CD4-positive, alpha-beta T cell (primary cell): ENCODE data around the gene BUB3. TPM values are rescaled to one million over a fixed set of nuclear protein-coding genes. Genes with fewer than 3 reads are reported as not detected.

ENCODE experiments used
- ATAC-seq: fragments of 200-7000 bp; cut with Tn5 transposase; one replicate; pipeline ENCODE4 v1.10.0; 2022; ENCODE audit warnings: mild to moderate bottlenecking; ENCODE audit not compliant: poor library complexity
- CTCF ChIA-PET: fragments of 350-600 bp; sonication (Branson Sonifier 250); formaldehyde crosslinking; loops from one replicate; lab custom pipeline; 2021; ENCODE audit warnings: antibody characterized with exemption, inconsistent platforms; lab: Charles Lee
- POLR2A ChIA-PET: fragments of 350-600 bp; sonication (Branson Sonifier 250); formaldehyde crosslinking; loops from one replicate; lab custom pipeline; 2021; ENCODE audit warnings: antibody characterized with exemption, inconsistent platforms; lab: Charles Lee
- DNase-seq, 14 experiments: peaks; one replicate each; pipeline ENCODE4 v3.0.0-alpha.2; 2013 to 2020; ENCODE audit warnings: mixed read lengths in 2 of 14
- H3K27ac ChIP-seq, 2 donors: one replicate each; pipeline versions ENCODE4 v1.5.1 to v1.7.0; 2013; ENCODE audit warnings: low read length in 2 of 2, low read depth in 1 of 2, mild to moderate bottlenecking in 1 of 2
- H3K27me3 ChIP-seq, 2 experiments: 1 replicate in 1 of 2; 2 replicates in 1 of 2; pipeline versions ENCODE4 v1.6.1 to v1.7.0; 2013; ENCODE audit warnings: low read length in 2 of 2, control low read depth in 1 of 2, mild to moderate bottlenecking in 1 of 2, moderate library complexity in 1 of 2; ENCODE audit not compliant: insufficient read depth in 2 of 2, control insufficient read depth in 1 of 2
- H3K36me3 ChIP-seq: one replicate; pipeline ENCODE4 v1.6.1; 2013; ENCODE audit warnings: low read length, control low read depth; ENCODE audit not compliant: insufficient read depth
- H3K4me1 ChIP-seq: one replicate; pipeline ENCODE4 v1.6.1; 2013; ENCODE audit warnings: low read length, control low read depth; ENCODE audit not compliant: insufficient read depth
- H3K4me3 ChIP-seq: one replicate; pipeline ENCODE4 v1.5.1; 2013; ENCODE audit warnings: mild to moderate bottlenecking, low read length, moderate library complexity
- H3K9me3 ChIP-seq, 2 experiments: 1 replicate in 1 of 2; 2 replicates in 1 of 2; pipeline versions ENCODE4 v1.6.1 to v1.7.0; 2013; ENCODE audit warnings: low read length in 2 of 2, mild to moderate bottlenecking in 2 of 2, control low read depth in 1 of 2, moderate library complexity in 1 of 2; ENCODE audit not compliant: control insufficient read depth in 1 of 2, insufficient read depth in 1 of 2
- H3K27ac Mint-ChIP-seq: one replicate; pipeline ENCODE4 v1.8.0; 2020; ENCODE audit warnings: mixed read lengths
- H3K27me3 Mint-ChIP-seq: one replicate; pipeline ENCODE4 v1.8.0; 2021; ENCODE audit warnings: mixed read lengths
- H3K36me3 Mint-ChIP-seq: one replicate; pipeline ENCODE4 v1.8.0; 2021; ENCODE audit warnings: low read depth, mixed read lengths
- H3K4me1 Mint-ChIP-seq: one replicate; pipeline ENCODE4 v1.8.0; 2021; ENCODE audit warnings: low read depth, mixed read lengths
- H3K4me3 Mint-ChIP-seq: one replicate; pipeline ENCODE4 v1.8.0; 2020; ENCODE audit warnings: mild to moderate bottlenecking, mixed read lengths
- H3K9me3 Mint-ChIP-seq: one replicate; pipeline ENCODE4 v1.8.0; 2020; ENCODE audit warnings: mixed read lengths
- intact Hi-C, 2 experiments: fragments of 100-400 bp; cut with DNase I in 1 of 2; cut with micrococcal nuclease in 1 of 2; formaldehyde crosslinking; loops; one replicate each; pipeline versions ENCODE4 v1.15.1 to v1.9.0; 2023 to 2025; cut with DNase I, micrococcal nuclease
- total RNA-seq, 174 experiments: library from RNA in 2 of 174; stranded (reverse) in 2 of 174; gene quantifications; one replicate each; pipeline ENCODE4 v1.2.3 and lab custom pipeline; 2021 to 2026
- TF ChIP-seq, protein P1 (sequence below): fragments of 200-600 bp; IDR thresholded peaks from one replicate; pipeline ENCODE4 v1.8.0; 2022; ENCODE audit warnings: antibody characterized with exemption, mild to moderate bottlenecking

The BUB3 gene
- total RNA-seq, 2 experiments from 2014 or later: 167 to 178 TPM

GRCh38 chr10:123180101-123181090 is 26.2 kb downstream of the BUB3 start:
- ChIA-PET POLR2A (no interaction called here), CTCF (no interaction called here)
- Histone ChIP-seq H3K27ac (no peak overlapping the region), H3K36me3 (peaks cover 21% of the 10 kb centered on the region), H3K27me3 (no peaks in the 10 kb centered on the region), H3K9me3 (peaks cover 6 to 9% of the 10 kb centered on the region in 2 experiments), H3K4me3 (no peak overlapping the region), H3K4me1 (no peaks in the 10 kb centered on the region)
- ATAC-seq: no peak
- Mint-ChIP-seq H3K36me3 (peaks cover 80% of the 10 kb centered on the region), H3K27me3 (no peaks in the 10 kb centered on the region), H3K4me1 (peaks cover 8% of the 10 kb centered on the region), H3K9me3 (peaks cover 15% of the 10 kb centered on the region), H3K4me3 (no peak overlapping the region), H3K27ac (no peak overlapping the region)
- TF ChIP-seq, protein P1, sequence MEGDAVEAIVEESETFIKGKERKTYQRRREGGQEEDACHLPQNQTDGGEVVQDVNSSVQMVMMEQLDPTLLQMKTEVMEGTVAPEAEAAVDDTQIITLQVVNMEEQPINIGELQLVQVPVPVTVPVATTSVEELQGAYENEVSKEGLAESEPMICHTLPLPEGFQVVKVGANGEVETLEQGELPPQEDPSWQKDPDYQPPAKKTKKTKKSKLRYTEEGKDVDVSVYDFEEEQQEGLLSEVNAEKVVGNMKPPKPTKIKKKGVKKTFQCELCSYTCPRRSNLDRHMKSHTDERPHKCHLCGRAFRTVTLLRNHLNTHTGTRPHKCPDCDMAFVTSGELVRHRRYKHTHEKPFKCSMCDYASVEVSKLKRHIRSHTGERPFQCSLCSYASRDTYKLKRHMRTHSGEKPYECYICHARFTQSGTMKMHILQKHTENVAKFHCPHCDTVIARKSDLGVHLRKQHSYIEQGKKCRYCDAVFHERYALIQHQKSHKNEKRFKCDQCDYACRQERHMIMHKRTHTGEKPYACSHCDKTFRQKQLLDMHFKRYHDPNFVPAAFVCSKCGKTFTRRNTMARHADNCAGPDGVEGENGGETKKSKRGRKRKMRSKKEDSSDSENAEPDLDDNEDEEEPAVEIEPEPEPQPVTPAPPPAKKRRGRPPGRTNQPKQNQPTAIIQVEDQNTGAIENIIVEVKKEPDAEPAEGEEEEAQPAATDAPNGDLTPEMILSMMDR: no peak
- no peak for DNase-seq
- intact Hi-C loops: no loop called here

- POLR2A ChIA-PET: no interaction called here
- H3K36me3 ChIP-seq: peaks cover 12% of the 10 kb centered on the region
- Mint-ChIP-seq H3K27me3 (no peaks in the 10 kb centered on the region), H3K27ac (no peak overlapping the region), H3K4me3 (no peak overlapping the region), H3K4me1 (peaks cover 8% of the 10 kb centered on the region), H3K9me3 (peaks cover 18% of the 10 kb centered on the region), H3K36me3 (peaks cover 79% of the 10 kb centered on the region)
- TF ChIP-seq, protein P1: no peak
- no peak overlapping the region for H3K4me3 ChIP-seq
- no peaks in the 10 kb centered on the region for H3K27me3 ChIP-seq
- no peaks in the 10 kb centered on the region for H3K4me1 ChIP-seq
- no peak for ATAC-seq
- CTCF ChIA-PET: no interaction called here
- no peak overlapping the region for H3K27ac ChIP-seq
- intact Hi-C loops: no loop called here
- peaks cover 6 to 9% of the 10 kb centered on the region in 2 experiments for H3K9me3 ChIP-seq
- no peak for DNase-seq
Measured at GRCh38 chr10:123183724-123184123, 29.5 kb downstream of the BUB3 start.

DNA sequence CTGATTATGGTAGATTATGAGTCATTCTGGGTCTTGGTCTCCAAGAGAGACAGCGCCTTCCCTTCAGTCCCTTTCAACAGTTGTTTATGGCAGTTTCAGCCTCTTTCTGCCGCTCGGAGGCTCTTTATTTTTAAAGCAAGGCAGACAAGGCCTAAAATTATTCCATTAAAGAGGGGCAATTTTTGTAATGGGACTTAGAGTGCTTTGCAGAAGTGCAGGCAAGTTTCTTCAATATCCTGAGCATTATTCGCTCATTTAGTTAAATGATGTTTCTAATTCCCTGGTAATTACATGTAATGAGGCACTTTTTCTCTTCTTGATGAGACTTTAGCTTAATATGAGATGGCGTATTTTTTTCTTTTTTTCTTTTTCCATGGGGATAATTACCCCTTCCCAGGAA is 33.6 kb downstream of the BUB3 start:
- Histone ChIP-seq H3K4me1 (no peaks in the 10 kb centered on the region), H3K27me3 (no peaks in the 10 kb centered on the region), H3K9me3 (peaks cover 6 to 8% of the 10 kb centered on the region in 2 experiments), H3K36me3 (peaks cover 32% of the 10 kb centered on the region), H3K4me3 (no peak overlapping the region), H3K27ac (no peak overlapping the region)
- CTCF ChIA-PET: no interaction called here
- Mint-ChIP-seq H3K4me3 (no peak overlapping the region), H3K36me3 (peaks cover 98% of the 10 kb centered on the region), H3K9me3 (peaks cover 13% of the 10 kb centered on the region), H3K27me3 (no peaks in the 10 kb centered on the region), H3K4me1 (no peaks in the 10 kb centered on the region), H3K27ac (no peak overlapping the region)
- DNase-seq (no peak), ATAC-seq (no peak)
- intact Hi-C loops: no loop called here
- TF ChIP-seq, protein P1: no peak
- POLR2A ChIA-PET: no interaction called here
